PC-9 (cell line): ENCODE data around the gene CLDN9.

Experiments used
- CTCF ChIP-seq: fragments of 200-600 bp; sonication (generic); conservative IDR thresholded peaks from 2 replicates; pipeline ENCODE4 v1.6.1; 2017; ENCODE audit warnings: mixed run types, antibody characterized with exemption, mild to moderate bottlenecking, moderate library complexity
- EZH2 ChIP-seq: fragments of 200-600 bp; sonication (generic); IDR thresholded peaks from 2 replicates; pipeline ENCODE4 v1.8.0; 2017; ENCODE audit warnings: antibody characterized with exemption, low read depth

DNA sequence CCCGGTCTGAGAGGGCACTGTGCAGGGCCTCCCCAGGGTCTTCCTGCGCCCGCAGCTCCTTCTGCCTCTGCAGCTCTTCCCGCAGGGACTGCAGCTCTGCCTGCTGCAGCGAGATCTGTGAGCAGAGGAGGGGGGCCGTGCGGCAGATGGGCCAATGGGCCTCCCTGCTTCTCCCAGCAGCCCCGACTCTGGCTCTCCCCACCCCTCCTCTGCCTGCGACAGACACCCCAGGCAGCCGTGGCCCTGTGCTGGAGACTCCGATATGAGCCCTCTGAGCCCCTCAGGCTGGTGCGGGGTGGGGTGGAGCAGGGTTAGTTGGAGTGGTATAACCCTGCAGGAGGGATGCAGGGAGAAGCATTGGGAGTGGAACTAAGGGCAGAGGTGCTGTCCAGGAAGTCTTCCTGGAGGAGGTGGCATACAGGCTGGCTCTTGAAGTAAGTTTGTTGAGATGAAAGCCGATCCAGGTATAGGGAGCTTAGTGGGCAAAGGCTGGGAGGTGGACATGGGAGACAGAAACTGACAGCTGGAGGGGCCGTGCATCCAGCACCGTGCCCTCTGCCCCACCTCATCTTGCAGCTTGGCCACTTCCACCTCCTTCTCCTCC lies 16.1 kb downstream of the CLDN9 start:
- TF ChIP-seq CTCF = no peak
- TF ChIP-seq EZH2 = no peak
